HL-60 (cell line): ENCODE data around the gene AHCY.
"Not testable (repeated sequence)": the region's sequence is repeated elsewhere in the genome, so short reads cannot be mapped to it uniquely, and the experiment has no call there.

Source experiments
- DNase-seq, 2 experiments: peaks; one replicate each; pipeline ENCODE4 v3.0.0-alpha.2; 2010 to 2020; ENCODE audit warnings: low read depth in 1 of 2, low spot score in 1 of 2
- H3K27ac ChIP-seq: fragments of 250-450 bp; sonication (Bioruptor Pico); replicated peaks from 2 replicates; pipeline ENCODE4 v1.5.1; 2020; ENCODE audit warnings: mild to moderate bottlenecking, moderate library complexity
- H3K27me3 ChIP-seq: fragments of 250-450 bp; sonication (Bioruptor Pico); 2 replicates; pipeline ENCODE4 v1.5.1; 2021; ENCODE audit warnings: mild to moderate bottlenecking, moderate library complexity; ENCODE audit not compliant: insufficient read depth, poor library complexity, severe bottlenecking
- H3K4me3 ChIP-seq: replicated peaks from 2 replicates; pipeline ENCODE4 v1.5.1; 2011; ENCODE audit warnings: mild to moderate bottlenecking, control low read depth, low read length; ENCODE audit not compliant: insufficient read depth
- CTCF ChIP-seq: IDR thresholded peaks from one replicate; pipeline ENCODE4 v1.5.1; 2011; ENCODE audit warnings: low read length, control low read depth, inconsistent platforms; ENCODE audit not compliant: insufficient read depth
- GABPA ChIP-seq: IDR thresholded peaks from 2 replicates; pipeline ENCODE4 v1.6.1; 2012; ENCODE audit warnings: low read depth
- POLR2AphosphoS5 ChIP-seq: IDR thresholded peaks from 2 replicates; pipeline ENCODE4 v1.6.1; 2012; ENCODE audit warnings: low read depth
- REST ChIP-seq: IDR thresholded peaks from 2 replicates; pipeline ENCODE4 v1.6.1; 2012; ENCODE audit warnings: low read depth; ENCODE audit not compliant: insufficient replicate concordance
- SPI1 ChIP-seq: IDR thresholded peaks from 2 replicates; pipeline ENCODE4 v1.6.1; 2012; ENCODE audit warnings: low read depth, mild to moderate bottlenecking, borderline replicate concordance
- long read RNA-seq: library from polyadenylated mRNA; unstranded; transcript quantifications from one replicate; pipeline ENCODE4 v2.0.0, GENCODE V29; 2020

Gene AHCY
- long read RNA-seq, transcript AHCY-201 (10 exons, 2,143 nt): major isoform, 2,632 of 3,099 reads
- long read RNA-seq, partial matches to known transcripts: 83 of 3,099 reads
- long read RNA-seq, other reads (novel, unspliced or antisense): 384 of 3,099 reads

GRCh38 chr20:34302723-34303533, at the start of gene AHCY:
TSS of gene AHCY (minus strand) at chr20:34303355. CDS start at chr20:34303270, 85 bp downstream.
- Histone ChIP-seq H3K27ac (peak within 1 kb of the TSS; percentile 92), H3K4me3 (peak within 1 kb of the TSS; percentile 87), H3K27me3 (no peaks in the 10 kb centered on the region)
- TF ChIP-seq GABPA: no peak
- no peak for TF ChIP-seq REST
- TF ChIP-seq CTCF: no peak
- peak; percentile 76 for TF ChIP-seq POLR2AphosphoS5
- peak; percentile 84 for TF ChIP-seq SPI1
- peak; percentile 95 to 98 for DNase-seq

- Histone ChIP-seq H3K4me3 (no peak overlapping the region), H3K27ac (no peak overlapping the region), H3K27me3 (no peaks in the 10 kb centered on the region)
- peak; percentile 24 to 31 for DNase-seq
- TF ChIP-seq SPI1 (peak; percentile 27; the same call in 1 of the 2 replicates), CTCF (no peak)
Observed at GRCh38 chr20:34350095-34350494, 46.9 kb upstream of the AHCY start.

- Histone ChIP-seq H3K27me3 (no peaks in the 10 kb centered on the region), H3K4me3 (no peak overlapping the region), H3K27ac (no peak overlapping the region)
- no peak for TF ChIP-seq SPI1
- TF ChIP-seq GABPA: no peak
- TF ChIP-seq CTCF: no peak
- TF ChIP-seq REST: no peak
- TF ChIP-seq POLR2AphosphoS5: no peak
- DNase-seq: no peak
Observed at GRCh38 chr20:34347571-34347970, 44.4 kb upstream of the AHCY start.

GRCh38 chr20:34346533-34346865, 43.3 kb upstream of the AHCY start:
- not testable (repeated sequence) for H3K4me3 ChIP-seq, H3K27me3 ChIP-seq, DNase-seq, H3K27ac ChIP-seq

- H3K4me3 ChIP-seq, H3K27me3 ChIP-seq, DNase-seq, H3K27ac ChIP-seq: not testable (repeated sequence)
Observed at GRCh38 chr20:34345839-34346532, 42.8 kb upstream of the AHCY start.
